HEK293 (cell line): ENCODE measurements around the gene SLC25A36.

Source experiments
- CTCF ChIA-PET: fragments of 350-600 bp; formaldehyde crosslinking; extraction: SDS; loops from one replicate; lab custom pipeline; 2021; ENCODE audit warnings: antibody characterized with exemption; lab: Yijun Ruan, JAX
- POLR2A ChIA-PET: fragments of 300-600 bp; formaldehyde crosslinking; extraction: SDS; loops from one replicate; lab custom pipeline; 2020; ENCODE audit warnings: antibody characterized with exemption, inconsistent platforms; lab: Yijun Ruan, JAX
- H3K27ac ChIP-seq: fragments of 200-500 bp; sonication (Bioruptor generic); 2 replicates; pipeline ENCODE4 v1.5.1; 2014; ENCODE audit warnings: low read depth, low read length, control low read depth, inconsistent platforms; ENCODE audit errors: extremely low read depth
- H3K36me3 ChIP-seq, 2 experiments: fragments of 200-500 bp in 1 of 2; sonication (Bioruptor generic) in 1 of 2; 1 replicate in 1 of 2; 2 replicates in 1 of 2; pipeline ENCODE4 v1.5.1; 2014 to 2017; ENCODE audit warnings: inconsistent platforms in 2 of 2, low read length in 2 of 2; ENCODE audit not compliant: control insufficient read depth in 2 of 2, insufficient read depth in 1 of 2
- H3K4me1 ChIP-seq: fragments of 200-500 bp; sonication (Bioruptor generic); 2 replicates; pipeline ENCODE4 v1.5.1; 2014; ENCODE audit warnings: mild to moderate bottlenecking, low read length, inconsistent platforms; ENCODE audit not compliant: control insufficient read depth, insufficient read depth
- H3K4me3 ChIP-seq: 2 replicates; pipeline ENCODE4 v1.5.1; 2011; ENCODE audit warnings: low read depth, mild to moderate bottlenecking, control low read depth, low read length, moderate library complexity
- H3K9me3 ChIP-seq: fragments of 200-500 bp; sonication (Bioruptor generic); 2 replicates; pipeline ENCODE4 v1.5.1; 2014; ENCODE audit warnings: low read depth, low read length, inconsistent platforms; ENCODE audit not compliant: control insufficient read depth, insufficient read depth
- ATF2 ChIP-seq: fragments of 450-650 bp; formaldehyde crosslinking; IDR thresholded peaks from 2 replicates; pipeline ENCODE4 v1.5.1; 2016; ENCODE audit warnings: missing biosample characterization, missing genetic modification characterization, low read depth
- BCL6B ChIP-seq: fragments of 450-650 bp; formaldehyde crosslinking; IDR thresholded peaks from 2 replicates; pipeline ENCODE4 v1.5.1; 2017; ENCODE audit warnings: missing biosample characterization, missing genetic modification characterization
- KLF9 ChIP-seq: fragments of 450-650 bp; formaldehyde crosslinking; IDR thresholded peaks from 2 replicates; pipeline ENCODE4 v1.5.1; 2016; ENCODE audit warnings: missing biosample characterization, missing genetic modification characterization, low read depth
- OSR2 ChIP-seq: fragments of 450-650 bp; formaldehyde crosslinking; IDR thresholded peaks from 2 replicates; pipeline ENCODE4 v1.5.1; 2016; ENCODE audit warnings: missing biosample characterization, missing genetic modification characterization
- ZNF10 ChIP-seq: fragments of 450-650 bp; formaldehyde crosslinking; IDR thresholded peaks from 2 replicates; pipeline ENCODE4 v1.5.1; 2017; ENCODE audit warnings: missing biosample characterization, missing genetic modification characterization
- ZNF114 ChIP-seq: fragments of 450-650 bp; formaldehyde crosslinking; IDR thresholded peaks from 2 replicates; pipeline ENCODE4 v1.5.0; 2017; ENCODE audit warnings: missing biosample characterization, missing genetic modification characterization
- ZNF335 ChIP-seq: fragments of 450-650 bp; formaldehyde crosslinking; conservative IDR thresholded peaks from 2 replicates; pipeline ENCODE4 v1.5.1; 2016; ENCODE audit warnings: missing biosample characterization, missing genetic modification characterization
- ZNF416 ChIP-seq: fragments of 450-650 bp; formaldehyde crosslinking; IDR thresholded peaks from 2 replicates; pipeline ENCODE4 v1.5.1; 2016; ENCODE audit warnings: missing biosample characterization, missing genetic modification characterization
- ZNF449 ChIP-seq: fragments of 450-650 bp; formaldehyde crosslinking; IDR thresholded peaks from 2 replicates; pipeline ENCODE4 v1.5.1; 2017; ENCODE audit warnings: missing biosample characterization, mild to moderate bottlenecking, missing genetic modification characterization, moderate library complexity
- ZNF530 ChIP-seq: fragments of 450-650 bp; formaldehyde crosslinking; IDR thresholded peaks from 2 replicates; pipeline ENCODE4 v1.5.1; 2016; ENCODE audit warnings: low read depth, missing biosample characterization, missing genetic modification characterization
- ZNF629 ChIP-seq: fragments of 450-650 bp; formaldehyde crosslinking; IDR thresholded peaks from 2 replicates; pipeline ENCODE4 v1.5.1; 2017; ENCODE audit warnings: missing biosample characterization, missing genetic modification characterization
- ZNF677 ChIP-seq: fragments of 450-650 bp; IDR thresholded peaks from 2 replicates; pipeline ENCODE4 v1.5.0; 2018; ENCODE audit warnings: missing biosample characterization, mild to moderate bottlenecking, missing genetic modification characterization, moderate library complexity
- ZSCAN23 ChIP-seq: fragments of 450-650 bp; formaldehyde crosslinking; IDR thresholded peaks from 2 replicates; pipeline ENCODE4 v1.5.1; 2016; ENCODE audit warnings: missing biosample characterization, missing genetic modification characterization
- ZSCAN30 ChIP-seq: fragments of 450-650 bp; IDR thresholded peaks from 2 replicates; pipeline ENCODE4 v1.5.1; 2018; ENCODE audit warnings: missing biosample characterization, mild to moderate bottlenecking, missing genetic modification characterization, moderate library complexity
- ZSCAN4 ChIP-seq: fragments of 450-650 bp; formaldehyde crosslinking; IDR thresholded peaks from 2 replicates; pipeline ENCODE4 v1.5.1; 2017; ENCODE audit warnings: missing biosample characterization, missing genetic modification characterization
- ZXDB ChIP-seq: fragments of 450-650 bp; formaldehyde crosslinking; IDR thresholded peaks from 2 replicates; pipeline ENCODE4 v1.5.1; 2016; ENCODE audit warnings: missing biosample characterization, missing genetic modification characterization
- TF ChIP-seq, protein P1 (sequence below): fragments of 450-650 bp; formaldehyde crosslinking; IDR thresholded peaks from 2 replicates; pipeline ENCODE4 v1.5.1; 2016; ENCODE audit warnings: missing biosample characterization, missing genetic modification characterization, borderline replicate concordance
- TF ChIP-seq, protein P2 (sequence below): fragments of 450-650 bp; formaldehyde crosslinking; conservative IDR thresholded peaks from 2 replicates; pipeline ENCODE4 v1.5.1; 2016; ENCODE audit warnings: low read depth, missing biosample characterization, missing genetic modification characterization
- TF ChIP-seq, protein P3 (sequence below): fragments of 450-650 bp; formaldehyde crosslinking; IDR thresholded peaks from 2 replicates; pipeline ENCODE4 v1.5.1; 2017; ENCODE audit warnings: missing biosample characterization, missing genetic modification characterization

Gene SLC25A36

GRCh38 chr3:140953028-140953960, 11.7 kb downstream of the SLC25A36 start (continued):
- TF ChIP-seq ZSCAN30 (tag by site-specific recombination) (peak; percentile 89), ZNF416 (no peak), ZNF10 (tag by site-specific recombination) (no peak), KLF9 (tag by site-specific recombination) (peak; percentile 31; the same call in 1 of the 2 replicates), OSR2 (peak; percentile 90), ZNF629 (tag by site-specific recombination) (peak; percentile 87), ZXDB (tag by site-specific recombination) (peak; percentile 81), BCL6B (tag by site-specific recombination) (peak; percentile 65; the same call in 1 of the 2 replicates), ATF2 (tag by site-specific recombination) (peak; percentile 52), ZNF335 (tag by site-specific recombination) (0 out of 2 replicates have a peak, but pooled peaks have one; percentile 5)
- TF ChIP-seq, protein P1, sequence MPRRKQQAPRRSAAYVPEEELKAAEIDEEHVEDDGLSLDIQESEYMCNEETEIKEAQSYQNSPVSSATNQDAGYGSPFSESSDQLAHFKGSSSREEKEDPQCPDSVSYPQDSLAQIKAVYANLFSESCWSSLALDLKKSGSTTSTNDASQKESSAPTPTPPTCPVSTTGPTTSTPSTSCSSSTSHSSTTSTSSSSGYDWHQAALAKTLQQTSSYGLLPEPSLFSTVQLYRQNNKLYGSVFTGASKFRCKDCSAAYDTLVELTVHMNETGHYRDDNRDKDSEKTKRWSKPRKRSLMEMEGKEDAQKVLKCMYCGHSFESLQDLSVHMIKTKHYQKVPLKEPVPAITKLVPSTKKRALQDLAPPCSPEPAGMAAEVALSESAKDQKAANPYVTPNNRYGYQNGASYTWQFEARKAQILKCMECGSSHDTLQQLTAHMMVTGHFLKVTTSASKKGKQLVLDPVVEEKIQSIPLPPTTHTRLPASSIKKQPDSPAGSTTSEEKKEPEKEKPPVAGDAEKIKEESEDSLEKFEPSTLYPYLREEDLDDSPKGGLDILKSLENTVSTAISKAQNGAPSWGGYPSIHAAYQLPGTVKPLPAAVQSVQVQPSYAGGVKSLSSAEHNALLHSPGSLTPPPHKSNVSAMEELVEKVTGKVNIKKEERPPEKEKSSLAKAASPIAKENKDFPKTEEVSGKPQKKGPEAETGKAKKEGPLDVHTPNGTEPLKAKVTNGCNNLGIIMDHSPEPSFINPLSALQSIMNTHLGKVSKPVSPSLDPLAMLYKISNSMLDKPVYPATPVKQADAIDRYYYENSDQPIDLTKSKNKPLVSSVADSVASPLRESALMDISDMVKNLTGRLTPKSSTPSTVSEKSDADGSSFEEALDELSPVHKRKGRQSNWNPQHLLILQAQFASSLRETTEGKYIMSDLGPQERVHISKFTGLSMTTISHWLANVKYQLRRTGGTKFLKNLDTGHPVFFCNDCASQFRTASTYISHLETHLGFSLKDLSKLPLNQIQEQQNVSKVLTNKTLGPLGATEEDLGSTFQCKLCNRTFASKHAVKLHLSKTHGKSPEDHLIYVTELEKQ = peak; percentile 94

GRCh38 chr3:140954576-140954975, 12.9 kb downstream of the SLC25A36 start:
- H3K27ac ChIP-seq = peak overlapping the region; percentile 42
- ChIA-PET CTCF (interaction anchor here (0.7 kb wide), 1 partner anchor 310 kb away, joined by 3 read pairs; no protein-coding TSS in a partner anchor), POLR2A (interaction anchor here (2.2 kb wide), 1 partner anchor 12 kb away, joined by 11 read pairs; the partner anchor contains the start of gene SLC25A36)
- H3K4me1 ChIP-seq = peaks cover 26% of the 10 kb centered on the region
- no peak overlapping the region for H3K4me3 ChIP-seq
- H3K36me3 ChIP-seq = no peaks in the 10 kb centered on the region; a peak in 2 of 3 replicates
- no peaks in the 10 kb centered on the region for H3K9me3 ChIP-seq
- no peak for TF ChIP-seq ZNF114
- TF ChIP-seq ZNF677 (tag by site-specific recombination) = no peak
- TF ChIP-seq ZSCAN4 = no peak
- TF ChIP-seq ZNF530 (tag by site-specific recombination) = no peak
- peak; percentile 36; the same call in 1 of the 2 replicates for TF ChIP-seq OSR2
- TF ChIP-seq, protein P2, sequence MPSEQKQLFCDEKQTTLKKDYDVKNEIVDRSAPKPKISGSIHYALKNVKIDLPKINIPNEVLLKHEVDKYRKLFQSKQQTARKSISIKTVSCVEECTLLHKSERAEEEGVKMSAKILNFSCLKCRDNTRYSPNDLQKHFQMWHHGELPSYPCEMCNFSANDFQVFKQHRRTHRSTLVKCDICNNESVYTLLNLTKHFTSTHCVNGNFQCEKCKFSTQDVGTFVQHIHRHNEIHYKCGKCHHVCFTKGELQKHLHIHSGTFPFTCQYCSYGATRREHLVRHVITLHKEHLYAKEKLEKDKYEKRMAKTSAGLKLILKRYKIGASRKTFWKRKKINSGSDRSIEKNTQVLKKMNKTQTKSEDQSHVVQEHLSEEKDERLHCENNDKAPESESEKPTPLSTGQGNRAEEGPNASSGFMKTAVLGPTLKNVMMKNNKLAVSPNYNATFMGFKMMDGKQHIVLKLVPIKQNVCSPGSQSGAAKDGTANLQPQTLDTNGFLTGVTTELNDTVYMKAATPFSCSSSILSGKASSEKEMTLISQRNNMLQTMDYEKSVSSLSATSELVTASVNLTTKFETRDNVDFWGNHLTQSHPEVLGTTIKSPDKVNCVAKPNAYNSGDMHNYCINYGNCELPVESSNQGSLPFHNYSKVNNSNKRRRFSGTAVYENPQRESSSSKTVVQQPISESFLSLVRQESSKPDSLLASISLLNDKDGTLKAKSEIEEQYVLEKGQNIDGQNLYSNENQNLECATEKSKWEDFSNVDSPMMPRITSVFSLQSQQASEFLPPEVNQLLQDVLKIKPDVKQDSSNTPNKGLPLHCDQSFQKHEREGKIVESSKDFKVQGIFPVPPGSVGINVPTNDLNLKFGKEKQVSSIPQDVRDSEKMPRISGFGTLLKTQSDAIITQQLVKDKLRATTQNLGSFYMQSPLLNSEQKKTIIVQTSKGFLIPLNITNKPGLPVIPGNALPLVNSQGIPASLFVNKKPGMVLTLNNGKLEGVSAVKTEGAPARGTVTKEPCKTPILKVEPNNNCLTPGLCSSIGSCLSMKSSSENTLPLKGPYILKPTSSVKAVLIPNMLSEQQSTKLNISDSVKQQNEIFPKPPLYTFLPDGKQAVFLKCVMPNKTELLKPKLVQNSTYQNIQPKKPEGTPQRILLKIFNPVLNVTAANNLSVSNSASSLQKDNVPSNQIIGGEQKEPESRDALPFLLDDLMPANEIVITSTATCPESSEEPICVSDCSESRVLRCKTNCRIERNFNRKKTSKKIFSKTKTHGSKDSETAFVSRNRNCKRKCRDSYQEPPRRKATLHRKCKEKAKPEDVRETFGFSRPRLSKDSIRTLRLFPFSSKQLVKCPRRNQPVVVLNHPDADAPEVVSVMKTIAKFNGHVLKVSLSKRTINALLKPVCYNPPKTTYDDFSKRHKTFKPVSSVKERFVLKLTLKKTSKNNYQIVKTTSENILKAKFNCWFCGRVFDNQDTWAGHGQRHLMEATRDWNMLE (tag by site-specific recombination) = no peak
- no peak for TF ChIP-seq ZSCAN23 (tag by site-specific recombination)
- TF ChIP-seq ZNF449 (tag by site-specific recombination) = no peak
- TF ChIP-seq, protein P3, sequence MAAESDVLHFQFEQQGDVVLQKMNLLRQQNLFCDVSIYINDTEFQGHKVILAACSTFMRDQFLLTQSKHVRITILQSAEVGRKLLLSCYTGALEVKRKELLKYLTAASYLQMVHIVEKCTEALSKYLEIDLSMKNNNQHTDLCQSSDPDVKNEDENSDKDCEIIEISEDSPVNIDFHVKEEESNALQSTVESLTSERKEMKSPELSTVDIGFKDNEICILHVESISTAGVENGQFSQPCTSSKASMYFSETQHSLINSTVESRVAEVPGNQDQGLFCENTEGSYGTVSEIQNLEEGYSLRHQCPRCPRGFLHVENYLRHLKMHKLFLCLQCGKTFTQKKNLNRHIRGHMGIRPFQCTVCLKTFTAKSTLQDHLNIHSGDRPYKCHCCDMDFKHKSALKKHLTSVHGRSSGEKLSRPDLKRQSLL = no peak
